CD14-positive monocyte (primary cell): ENCODE results near the gene DNAJB8. TPM values are rescaled to one million over a fixed set of nuclear protein-coding genes. Genes with fewer than 3 reads are reported as not detected.

Experiments used
- DNase-seq, 3 donors: peaks; one replicate each; pipeline ENCODE4 v3.0.0-alpha.2; 2011 to 2022
- H2AFZ ChIP-seq: 2 replicates; pipeline ENCODE4 v1.6.0; 2012; ENCODE audit warnings: mild to moderate bottlenecking, low read depth, low read length, inconsistent platforms; ENCODE audit not compliant: insufficient read depth, poor library complexity, severe bottlenecking
- H3K27ac ChIP-seq, 2 donors: 1 replicate in 1 of 2; 2 replicates in 1 of 2; pipeline ENCODE4 v1.5.1; 2012 to 2013; ENCODE audit warnings: low read length in 2 of 2, control low read depth in 1 of 2, inconsistent platforms in 1 of 2, low read depth in 1 of 2, mild to moderate bottlenecking in 1 of 2
- H3K27me3 ChIP-seq, 2 donors: one replicate each; pipeline versions ENCODE4 v1.6.0 to v1.6.1; 2011 to 2013; ENCODE audit warnings: low read length in 2 of 2; ENCODE audit not compliant: control insufficient read depth in 2 of 2, insufficient read depth in 2 of 2
- H3K36me3 ChIP-seq, 2 donors: replicated peaks in 1 of 2; 1 replicate in 1 of 2; 2 replicates in 1 of 2; pipeline versions ENCODE4 v1.5.1 to v1.6.1; 2012 to 2013; ENCODE audit warnings: low read length in 2 of 2, control low read depth in 1 of 2, inconsistent platforms in 1 of 2, mild to moderate bottlenecking in 1 of 2; ENCODE audit not compliant: insufficient read depth in 2 of 2, control insufficient read depth in 1 of 2
- H3K4me1 ChIP-seq, 2 donors: 1 replicate in 1 of 2; 2 replicates in 1 of 2; pipeline versions ENCODE4 v1.5.1 to v1.6.1; 2012 to 2013; ENCODE audit warnings: low read length in 2 of 2, control low read depth in 1 of 2, inconsistent platforms in 1 of 2, mild to moderate bottlenecking in 1 of 2, moderate library complexity in 1 of 2; ENCODE audit not compliant: insufficient read depth in 2 of 2, control insufficient read depth in 1 of 2
- H3K4me2 ChIP-seq: replicated peaks from 2 replicates; pipeline ENCODE3; 2012; ENCODE audit warnings: low read length, moderate library complexity, mild to moderate bottlenecking; ENCODE audit not compliant: poor library complexity, severe bottlenecking; ENCODE audit errors: extremely low read depth
- H3K4me3 ChIP-seq, 3 experiments: fragments of 200-600 bp in 1 of 3; sonication (generic) in 1 of 3; replicated peaks in 1 of 3; 1 replicate in 2 of 3; 2 replicates in 1 of 3; pipeline ENCODE4 v1.5.1; 2011 to 2013; ENCODE audit warnings: low read length in 3 of 3, mild to moderate bottlenecking in 3 of 3, control low read depth in 2 of 3, low read depth in 2 of 3, inconsistent platforms in 1 of 3, moderate library complexity in 1 of 3
- H3K79me2 ChIP-seq: 2 replicates; pipeline ENCODE4 v1.6.0; 2012; ENCODE audit warnings: mild to moderate bottlenecking, control low read depth, inconsistent platforms, low read length, moderate library complexity; ENCODE audit not compliant: insufficient read depth
- H3K9ac ChIP-seq: 2 replicates; pipeline ENCODE4 v1.6.0; 2017; ENCODE audit warnings: low read length, mild to moderate bottlenecking; ENCODE audit not compliant: insufficient read depth, poor library complexity, severe bottlenecking
- H3K9me3 ChIP-seq, 2 donors: replicated peaks in 1 of 2; 1 replicate in 1 of 2; 2 replicates in 1 of 2; pipeline versions ENCODE4 v1.5.1 to v1.6.1; 2012 to 2013; ENCODE audit warnings: low read length in 2 of 2, control low read depth in 1 of 2; ENCODE audit not compliant: control insufficient read depth in 1 of 2, insufficient read depth in 1 of 2
- H4K20me1 ChIP-seq: 2 replicates; pipeline ENCODE4 v1.6.0; 2012; ENCODE audit warnings: mild to moderate bottlenecking, low read length, control low read depth, moderate library complexity; ENCODE audit not compliant: insufficient read depth
- H3K27ac Mint-ChIP-seq, 7 donors: one replicate each; pipeline ENCODE4 v1.8.0; 2020; ENCODE audit warnings: mild to moderate bottlenecking in 7 of 7, mixed read lengths in 7 of 7, moderate library complexity in 6 of 7, inconsistent platforms in 2 of 7
- H3K27me3 Mint-ChIP-seq, 3 donors: one replicate each; pipeline ENCODE4 v1.8.0; 2021 to 2022; ENCODE audit warnings: low read depth in 3 of 3, mild to moderate bottlenecking in 3 of 3, mixed read lengths in 3 of 3, moderate library complexity in 3 of 3, inconsistent platforms in 1 of 3
- H3K36me3 Mint-ChIP-seq, 2 donors: one replicate each; pipeline ENCODE4 v1.8.0; 2020; ENCODE audit warnings: mixed read lengths in 2 of 2, inconsistent platforms in 1 of 2, mild to moderate bottlenecking in 1 of 2
- H3K4me1 Mint-ChIP-seq: one replicate; pipeline ENCODE4 v1.8.0; 2020; ENCODE audit warnings: mild to moderate bottlenecking, mixed read lengths
- H3K4me3 Mint-ChIP-seq, 2 donors: one replicate each; pipeline ENCODE4 v1.8.0; 2020; ENCODE audit warnings: mild to moderate bottlenecking in 2 of 2, mixed read lengths in 2 of 2, moderate library complexity in 1 of 2
- H3K9me3 Mint-ChIP-seq, 7 donors: one replicate each; pipeline ENCODE4 v1.8.0; 2020 to 2022; ENCODE audit warnings: mixed read lengths in 7 of 7, mild to moderate bottlenecking in 6 of 7, moderate library complexity in 6 of 7, inconsistent platforms in 2 of 7
- WGBS: methylation state at CpG from one replicate; pipeline ENCODE4 v1.1.5; 2013; ENCODE audit warnings: missing lambda C conversion rate; ENCODE audit not compliant: insufficient coverage; 5-methylcytosine and 5-hydroxymethylcytosine counted together
- intact Hi-C, 2 donors: fragments of 100-400 bp; cut with micrococcal nuclease; formaldehyde crosslinking; loops; one replicate each; pipeline versions ENCODE4 v1.15.0 to v1.15.1; 2023
- polyA plus RNA-seq, 3 donors: library from polyadenylated mRNA; depleted of rRNA in 1 of 3; unstranded in 2 of 3; stranded (reverse) in 1 of 3; fragments of 300-500 nt in 2 of 3; fragments of >200 nt in 1 of 3; fragmentation: Illumina TruSeq in 2 of 3; gene quantifications; 1 replicate in 2 of 3; 2 replicates in 1 of 3; pipeline ENCODE4 v1.2.3, GENCODE V29; 2012 to 2021
- TF ChIP-seq, protein P1 (sequence below): fragments of 200-600 bp; IDR thresholded peaks from one replicate; pipeline ENCODE4 v1.8.0; 2022; ENCODE audit warnings: antibody characterized with exemption, mild to moderate bottlenecking

Gene DNAJB8
- polyA plus RNA-seq, 3 donors, result not detected

DNA sequence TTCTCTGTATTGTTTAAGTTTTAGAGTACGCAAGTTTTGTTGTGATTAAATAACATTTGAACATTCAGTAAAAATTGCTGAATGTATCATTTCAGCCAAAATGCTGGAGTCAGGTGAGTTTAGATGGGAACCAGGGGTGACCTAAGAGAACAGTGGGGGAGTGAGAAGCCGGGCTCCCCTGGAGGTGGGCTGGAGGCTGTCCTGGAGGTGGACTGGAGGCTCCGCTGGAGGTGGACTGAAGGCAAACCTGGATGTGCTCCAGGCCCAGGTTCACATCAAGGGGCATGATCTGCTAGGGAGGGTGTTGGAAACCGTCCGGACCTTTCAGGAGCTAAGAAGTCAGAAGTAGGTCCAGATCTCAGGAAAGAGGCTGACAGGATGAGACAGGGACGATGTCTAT, 23.7 kb downstream of the DNAJB8 start:
- no peak overlapping the region for H3K4me2 ChIP-seq
- H3K27ac Mint-ChIP-seq, result no peak overlapping the region
- intact Hi-C loops, result no loop called here

DNA sequence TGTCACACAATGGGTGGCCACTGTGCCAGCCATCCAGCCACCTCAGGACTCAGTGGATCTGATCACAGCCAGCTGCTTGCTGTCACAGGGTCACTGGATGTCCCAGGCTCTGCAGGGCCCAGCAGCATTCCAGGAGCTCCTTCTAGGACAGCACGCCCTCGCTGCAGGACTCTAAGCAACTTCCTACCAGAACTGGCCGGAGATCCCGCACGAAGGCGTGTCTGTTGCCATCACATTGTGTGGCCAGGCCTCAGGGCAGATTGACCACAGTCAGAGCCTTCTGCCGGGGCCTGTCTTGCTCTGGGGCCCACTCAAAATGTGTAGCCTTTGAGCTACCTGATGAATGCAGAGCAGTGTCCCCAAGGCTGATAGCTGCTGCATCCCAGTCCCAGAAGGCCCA, 24.6 kb downstream of the DNAJB8 start:
- intact Hi-C loops, result no loop called here
- Mint-ChIP-seq H3K27ac (no peak overlapping the region), H3K27me3 (peaks cover 10 to 12% (median 10%) of the 10 kb centered on the region in 3 donors), H3K36me3 (no peaks in the 10 kb centered on the region), H3K4me1 (no peaks in the 10 kb centered on the region), H3K9me3 (peaks cover 0 to 7% (median 1%) of the 10 kb centered on the region in 7 donors), H3K4me3 (no peak overlapping the region)
- no peaks in the 10 kb centered on the region for H3K79me2 ChIP-seq
- no peaks in the 10 kb centered on the region for H3K36me3 ChIP-seq
- 90% methylated on average over 7 of the region's 7 CpGs for WGBS
- H3K4me2 ChIP-seq, result no peak overlapping the region
- H2AFZ ChIP-seq, result no peak overlapping the region
- H3K27ac ChIP-seq, result no peak overlapping the region
- H3K9me3 ChIP-seq, result no peaks in the 10 kb centered on the region
- H3K4me3 ChIP-seq, result no peak overlapping the region
- no peak overlapping the region for H3K9ac ChIP-seq
- TF ChIP-seq, protein P1, sequence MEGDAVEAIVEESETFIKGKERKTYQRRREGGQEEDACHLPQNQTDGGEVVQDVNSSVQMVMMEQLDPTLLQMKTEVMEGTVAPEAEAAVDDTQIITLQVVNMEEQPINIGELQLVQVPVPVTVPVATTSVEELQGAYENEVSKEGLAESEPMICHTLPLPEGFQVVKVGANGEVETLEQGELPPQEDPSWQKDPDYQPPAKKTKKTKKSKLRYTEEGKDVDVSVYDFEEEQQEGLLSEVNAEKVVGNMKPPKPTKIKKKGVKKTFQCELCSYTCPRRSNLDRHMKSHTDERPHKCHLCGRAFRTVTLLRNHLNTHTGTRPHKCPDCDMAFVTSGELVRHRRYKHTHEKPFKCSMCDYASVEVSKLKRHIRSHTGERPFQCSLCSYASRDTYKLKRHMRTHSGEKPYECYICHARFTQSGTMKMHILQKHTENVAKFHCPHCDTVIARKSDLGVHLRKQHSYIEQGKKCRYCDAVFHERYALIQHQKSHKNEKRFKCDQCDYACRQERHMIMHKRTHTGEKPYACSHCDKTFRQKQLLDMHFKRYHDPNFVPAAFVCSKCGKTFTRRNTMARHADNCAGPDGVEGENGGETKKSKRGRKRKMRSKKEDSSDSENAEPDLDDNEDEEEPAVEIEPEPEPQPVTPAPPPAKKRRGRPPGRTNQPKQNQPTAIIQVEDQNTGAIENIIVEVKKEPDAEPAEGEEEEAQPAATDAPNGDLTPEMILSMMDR, result no peak
- H3K27me3 ChIP-seq, result peaks cover 0 to 2% of the 10 kb centered on the region in 2 donors
- H3K4me1 ChIP-seq, result no peaks in the 10 kb centered on the region
- DNase-seq, result no peak
- no peaks in the 10 kb centered on the region for H4K20me1 ChIP-seq

More for the DNA sequence above, 23.7 kb downstream of the DNAJB8 start:
- Mint-ChIP-seq H3K4me1 (no peaks in the 10 kb centered on the region), H3K9me3 (peaks cover 0 to 7% (median 3%) of the 10 kb centered on the region in 7 donors), H3K4me3 (no peak overlapping the region), H3K36me3 (no peaks in the 10 kb centered on the region), H3K27me3 (peaks cover 10 to 14% (median 12%) of the 10 kb centered on the region in 3 donors)
- DNase-seq, result no peak
- Histone ChIP-seq H3K27me3 (peaks cover 0 to 6% of the 10 kb centered on the region in 2 donors), H2AFZ (no peak overlapping the region), H3K36me3 (no peaks in the 10 kb centered on the region), H3K9me3 (no peaks in the 10 kb centered on the region), H4K20me1 (no peaks in the 10 kb centered on the region), H3K4me1 (no peaks in the 10 kb centered on the region), H3K27ac (no peak overlapping the region), H3K79me2 (no peaks in the 10 kb centered on the region), H3K9ac (no peak overlapping the region), H3K4me3 (no peak overlapping the region)
- 99% methylated on average over 6 of the region's 6 CpGs for WGBS
- TF ChIP-seq, protein P1, result no peak
